GM21390 (cell line): ENCODE results near the gene PLPP1.
"Not testable (repeated sequence)": the region's sequence is repeated elsewhere in the genome, so short reads cannot be mapped to it uniquely, and the experiment has no call there.

Source experiments
- ATAC-seq: cut with Tn5 transposase; IDR thresholded peaks from one replicate; pipeline ENCODE4 v1.9.1; 2021; ENCODE audit not compliant: unreplicated experiment

PLPP1 gene

GRCh38 chr5:55507574-55507973, 27.2 kb downstream of the PLPP1 start:
- ATAC-seq = no peak

GRCh38 chr5:55505711-55506110, 29.1 kb downstream of the PLPP1 start:
- ATAC-seq = not testable (repeated sequence)

DNA sequence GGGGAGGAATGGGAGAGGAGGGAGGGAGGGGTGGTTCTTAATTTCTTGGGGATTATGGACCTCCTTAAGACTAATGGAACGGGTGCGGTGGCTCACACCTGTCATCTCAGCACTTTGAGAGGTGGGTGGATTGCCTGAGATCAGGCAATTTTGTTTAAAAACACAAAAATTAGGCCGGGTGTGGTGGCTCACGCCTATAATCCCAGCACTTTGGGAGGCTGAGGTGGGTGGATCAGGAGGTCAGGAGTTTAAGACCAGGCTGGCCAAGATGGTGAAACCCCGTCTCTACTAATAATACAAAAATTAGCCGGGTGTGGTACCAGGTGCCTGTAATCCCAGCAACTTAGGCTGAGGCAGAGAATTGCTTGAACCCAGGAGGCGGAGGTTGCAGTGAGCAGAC, 30.8 kb downstream of the PLPP1 start:
- ATAC-seq = not testable (repeated sequence)

GRCh38 chr5:55502759-55503158, 32.0 kb downstream of the PLPP1 start:
- ATAC-seq = no peak

- ATAC-seq = no peak
Measured at GRCh38 chr5:55498457-55498856, 36.3 kb downstream of the PLPP1 start.

- no peak for ATAC-seq
Measured at GRCh38 chr5:55497712-55498111, 37.1 kb downstream of the PLPP1 start.

- no peak for ATAC-seq
Measured at GRCh38 chr5:55495216-55495615, 39.5 kb downstream of the PLPP1 start.

- ATAC-seq = no peak
Measured at GRCh38 chr5:55492449-55492848, 42.3 kb downstream of the PLPP1 start.

GRCh38 chr5:55485073-55485472, 49.7 kb downstream of the PLPP1 start:
- ATAC-seq = no peak

GRCh38 chr5:55484531-55484930, 50.2 kb downstream of the PLPP1 start:
- ATAC-seq = no peak

DNA sequence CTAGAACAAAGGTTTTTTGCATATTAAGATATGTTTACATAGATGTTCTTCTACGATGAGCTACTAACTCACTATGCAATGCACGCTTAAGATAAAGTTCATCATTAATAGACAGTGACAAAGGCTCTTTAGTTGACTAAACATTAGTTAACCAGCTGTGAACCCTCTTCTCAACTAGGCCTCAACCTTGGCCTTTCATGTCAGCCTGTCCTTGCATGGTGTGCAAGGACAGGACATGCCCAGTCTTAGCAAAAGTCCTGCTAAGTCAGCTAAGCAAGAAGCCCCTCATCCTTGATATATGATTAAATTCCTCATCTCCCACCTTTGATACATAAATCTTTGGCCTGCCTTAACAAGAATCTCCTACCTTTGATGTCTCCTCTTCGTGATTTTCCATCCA, 50.9 kb downstream of the PLPP1 start:
- ATAC-seq = no peak

GRCh38 chr5:55481293-55481855, 53.4 kb downstream of the PLPP1 start:
- ATAC-seq = no peak

DNA sequence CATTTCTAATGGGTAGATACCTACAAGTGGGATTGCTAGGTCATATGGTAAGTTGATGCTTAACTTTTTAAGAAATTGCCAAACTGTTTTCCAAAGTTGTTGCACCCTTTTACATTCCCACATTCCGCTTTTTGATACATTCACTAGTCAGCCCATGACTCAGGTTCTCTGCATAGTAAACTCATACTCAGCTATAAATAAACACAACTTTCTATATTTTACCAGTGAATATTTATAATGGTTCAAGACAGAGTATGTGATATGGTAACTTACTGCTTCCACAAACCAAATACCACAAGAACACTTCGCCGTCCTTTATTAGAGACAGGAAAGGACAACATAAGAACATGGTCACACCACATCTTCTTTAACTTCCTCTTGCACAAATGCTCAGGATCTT, 54.0 kb downstream of the PLPP1 start:
- no peak for ATAC-seq

DNA sequence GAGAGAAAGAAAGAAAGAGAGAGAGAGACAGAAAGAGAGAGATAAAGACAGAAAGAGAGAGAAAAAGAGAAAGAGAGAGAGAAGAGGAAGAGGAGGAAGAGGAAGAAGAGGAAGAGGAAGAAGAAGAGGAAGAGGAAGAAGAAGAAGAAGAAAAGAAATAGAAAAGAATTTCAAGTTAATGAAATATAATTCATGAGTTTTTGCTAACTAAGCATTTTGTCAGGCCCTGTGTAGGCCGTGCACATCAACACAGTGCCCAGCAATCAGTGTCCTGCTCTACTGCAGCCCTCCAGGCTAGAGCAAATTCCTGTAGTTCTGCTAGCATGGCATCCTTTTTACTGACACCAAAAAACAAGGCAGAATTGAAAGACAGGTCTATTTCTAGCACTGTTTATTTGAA, 62.1 kb downstream of the PLPP1 start:
- no peak for ATAC-seq

GRCh38 chr5:55471468-55471867, 63.3 kb downstream of the PLPP1 start:
- no peak for ATAC-seq

GRCh38 chr5:55470282-55470681, 64.5 kb downstream of the PLPP1 start:
- ATAC-seq = no peak

DNA sequence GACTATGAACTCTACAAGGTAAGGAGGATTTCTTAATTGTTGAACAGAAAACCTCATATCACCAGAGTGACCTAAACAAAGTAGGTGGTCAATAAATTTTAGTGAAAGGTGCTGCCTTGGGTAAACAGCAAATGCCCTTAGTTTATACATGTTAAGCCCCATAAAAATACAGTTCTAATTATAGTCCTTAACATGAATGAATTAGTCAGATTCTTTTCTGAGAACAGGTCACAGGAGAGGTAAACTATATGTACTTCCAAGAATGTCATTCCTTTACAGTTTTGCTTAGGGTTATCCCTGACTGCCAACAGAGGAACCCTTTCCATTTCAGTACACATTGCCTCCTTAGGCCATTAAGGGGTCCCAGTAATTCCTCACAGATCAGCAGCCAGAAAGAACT, 64.9 kb downstream of the PLPP1 start:
- ATAC-seq = no peak

GRCh38 chr5:55467862-55468551, 66.8 kb downstream of the PLPP1 start:
- no peak for ATAC-seq

DNA sequence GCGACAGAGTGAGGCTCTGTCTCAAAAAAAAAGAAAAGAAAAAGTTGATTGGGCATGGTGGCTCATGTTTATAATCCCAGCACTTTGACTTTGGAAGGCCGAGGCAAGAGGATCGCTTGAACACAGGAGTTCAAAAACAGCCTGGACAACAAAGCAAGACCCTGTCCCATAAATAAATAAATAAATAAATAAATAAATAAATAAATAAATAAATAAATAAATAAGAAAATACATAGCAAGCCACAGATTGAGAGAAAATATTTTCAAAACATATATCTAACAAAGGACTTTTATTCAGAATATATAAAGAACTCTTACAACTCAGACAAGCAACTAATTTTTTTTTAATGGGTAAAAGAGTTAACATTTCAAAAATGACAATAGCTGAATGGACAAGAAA, 71.2 kb downstream of the PLPP1 start:
- ATAC-seq = no peak

GRCh38 chr5:55459572-55459971, 75.2 kb downstream of the PLPP1 start:
- ATAC-seq = no peak

DNA sequence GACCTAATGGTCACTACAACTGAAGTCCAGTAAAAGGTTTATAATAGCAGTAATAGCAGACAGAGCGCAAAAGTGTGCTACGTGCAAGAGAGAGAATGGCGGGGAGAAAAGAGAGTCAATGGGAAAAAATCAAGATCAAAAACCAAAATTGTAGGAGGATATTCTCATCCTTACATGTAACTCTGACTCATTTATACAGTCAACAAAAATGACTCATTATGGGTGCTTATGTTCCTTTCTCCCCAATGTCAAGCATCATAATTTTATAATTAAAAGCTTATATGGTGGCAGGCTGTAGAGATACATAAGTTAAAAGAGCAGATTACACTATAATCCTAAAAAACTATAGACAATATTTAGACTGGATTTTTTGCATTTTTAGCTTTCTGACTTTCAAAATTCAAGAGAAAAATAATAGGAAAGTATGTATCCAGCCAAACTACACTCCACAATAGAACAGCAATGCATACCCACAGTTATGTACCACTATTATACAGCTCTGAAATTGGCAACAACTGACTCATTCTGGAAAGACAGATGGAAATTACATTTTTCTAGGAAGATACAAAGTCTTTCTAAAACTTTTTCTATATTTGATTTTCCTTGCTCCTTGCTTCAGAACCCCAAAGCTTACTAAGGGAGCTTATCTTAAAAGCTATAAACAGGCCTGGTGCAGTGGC, 78.4 kb downstream of the PLPP1 start:
- no peak for ATAC-seq

- no peak for ATAC-seq
Measured at GRCh38 chr5:55454282-55454681, 80.5 kb downstream of the PLPP1 start.
